ENCODE results near the gene NR1D1.

Gene NR1D1

DNA sequence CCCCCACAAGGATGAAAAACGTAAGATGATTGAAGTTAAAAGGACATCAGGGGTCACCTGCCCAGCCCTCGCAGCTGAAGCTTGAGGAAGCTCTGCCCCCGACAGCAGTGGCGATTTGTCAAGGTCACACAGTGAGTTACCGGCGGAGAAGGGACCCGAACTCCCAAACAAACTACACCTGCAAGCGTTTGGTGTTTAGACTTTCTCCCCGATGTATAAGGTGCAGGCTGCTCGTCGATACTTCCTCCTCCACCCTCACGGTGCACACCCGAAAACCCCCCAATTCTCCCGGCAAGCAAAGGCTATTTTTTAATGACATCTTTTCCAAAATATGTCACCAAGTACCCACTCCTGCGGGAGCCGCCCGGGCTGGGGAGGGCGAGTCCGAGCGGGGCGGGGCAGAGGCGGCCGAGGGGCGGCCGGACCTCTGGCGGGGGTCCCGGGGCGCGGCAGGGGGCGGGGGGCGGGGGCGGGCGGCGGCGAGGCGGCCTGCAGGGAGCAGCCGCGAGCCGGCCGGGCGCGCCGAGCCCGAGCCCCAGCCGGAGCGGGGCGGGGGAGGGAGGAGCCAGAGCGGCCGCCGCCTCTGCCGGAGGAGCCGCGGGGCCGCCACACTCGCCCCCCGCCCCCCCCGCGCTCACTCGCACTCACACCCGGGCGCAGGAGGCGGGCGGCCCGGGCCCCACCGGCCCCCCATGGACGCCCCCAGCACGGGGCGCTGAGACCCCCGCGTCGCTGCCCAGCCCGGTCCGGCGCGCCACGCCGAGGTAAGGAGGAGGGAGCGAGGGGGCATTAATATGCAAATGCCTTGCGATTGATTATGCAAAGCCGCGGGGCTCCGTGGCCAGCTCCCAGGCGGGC is 37.8 kb downstream of the NR1D1 start, which contains the start of gene THRA:
Gene THRA (plus strand): TSS at position 637 of the 858 bp plus-strand sequence. CDS start 11,524 bp downstream, outside the sequence.
- no peak for DNase-seq

DNA sequence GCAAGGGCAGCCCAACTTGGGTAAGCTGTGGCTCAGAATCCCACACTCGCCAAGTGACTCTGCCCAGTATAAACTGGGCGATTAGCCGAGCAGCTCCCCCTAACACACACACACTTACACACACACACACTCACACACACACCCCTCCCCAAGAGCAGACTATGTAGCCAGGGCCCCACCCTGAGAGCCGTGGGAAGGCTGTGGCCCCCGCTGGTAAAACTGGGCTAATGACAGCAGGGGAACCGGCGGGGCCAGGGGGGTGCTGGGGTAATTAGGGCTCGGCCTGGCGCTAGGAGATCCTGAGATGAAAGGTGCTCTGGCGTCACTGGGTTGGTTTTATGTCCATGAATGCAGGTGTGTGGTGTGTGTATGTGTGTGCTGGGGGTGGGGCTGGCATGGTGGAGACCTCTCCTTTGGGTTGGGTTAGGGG is 38.8 kb downstream of the NR1D1 start:
- DNase-seq = no peak

DNA sequence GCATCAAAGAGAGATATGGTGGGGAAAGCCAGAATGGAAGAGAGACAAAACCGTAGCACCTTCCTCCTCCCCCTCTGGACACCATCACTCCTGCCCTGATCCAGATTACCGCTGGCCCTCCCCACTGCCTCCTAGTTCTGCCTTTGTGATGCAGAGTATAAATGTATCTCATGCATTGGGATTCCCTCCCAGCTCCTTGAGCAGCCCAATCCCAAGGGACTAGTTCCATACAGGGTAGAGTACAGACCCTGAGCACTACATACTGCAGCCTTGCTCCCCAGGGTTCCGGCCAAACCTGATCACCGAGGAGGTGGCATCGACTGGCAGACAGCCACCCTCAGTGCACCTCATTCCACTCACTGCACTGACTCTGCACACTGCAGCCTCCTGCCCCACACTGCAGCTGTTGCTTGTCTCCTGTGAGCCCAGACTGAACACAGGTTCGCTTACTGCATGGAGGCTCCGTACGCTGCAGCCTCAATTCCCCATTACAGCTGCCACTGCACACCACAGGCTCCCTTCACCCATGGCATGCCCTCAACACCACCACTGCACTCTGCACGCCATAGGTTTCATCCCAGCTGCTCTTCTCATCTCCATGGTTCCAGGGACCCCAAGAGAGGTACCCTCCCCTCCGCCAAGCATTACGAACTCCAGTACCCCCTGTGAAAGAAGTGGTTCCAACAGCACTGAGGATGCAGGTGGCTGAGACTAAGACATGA is 39.3 kb downstream of the NR1D1 start:
- DNase-seq = no peak

DNA sequence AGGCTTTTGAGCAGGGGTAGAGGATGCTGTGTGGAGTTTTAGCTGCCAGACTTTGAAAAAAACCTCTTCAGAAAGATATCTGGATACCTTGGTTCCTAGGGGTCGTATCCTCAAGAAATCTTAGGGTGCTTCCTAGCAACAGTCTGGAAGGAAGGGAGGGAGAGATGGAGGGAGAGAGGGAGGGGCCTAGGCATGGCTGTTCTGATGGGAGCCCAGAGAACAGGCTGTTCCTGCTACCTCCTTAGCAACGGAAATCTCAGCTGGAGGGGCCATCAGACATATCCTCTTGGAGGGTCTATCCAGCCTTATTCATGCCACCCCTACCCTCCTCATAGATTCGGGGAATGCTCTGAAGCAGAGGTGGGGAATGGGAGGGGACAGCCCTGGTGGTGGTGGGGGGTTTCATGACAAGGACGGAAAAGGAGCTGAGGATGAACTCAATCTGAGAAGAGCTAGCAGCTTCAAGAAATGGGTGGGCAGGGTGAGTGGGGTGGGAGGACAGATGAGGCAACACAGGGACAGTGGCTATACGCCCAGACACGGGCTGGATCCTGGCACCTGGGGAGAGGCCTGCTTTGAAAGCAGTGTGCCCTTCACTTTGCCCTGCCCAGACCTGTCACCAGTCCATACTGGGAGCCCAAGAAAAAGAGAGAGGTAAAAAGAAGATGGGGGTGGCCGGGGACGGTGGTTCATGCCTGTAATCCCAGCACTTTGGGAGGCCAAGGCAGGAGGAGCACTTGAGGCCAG is 40.5 kb downstream of the NR1D1 start:
- no peak for DNase-seq

DNA sequence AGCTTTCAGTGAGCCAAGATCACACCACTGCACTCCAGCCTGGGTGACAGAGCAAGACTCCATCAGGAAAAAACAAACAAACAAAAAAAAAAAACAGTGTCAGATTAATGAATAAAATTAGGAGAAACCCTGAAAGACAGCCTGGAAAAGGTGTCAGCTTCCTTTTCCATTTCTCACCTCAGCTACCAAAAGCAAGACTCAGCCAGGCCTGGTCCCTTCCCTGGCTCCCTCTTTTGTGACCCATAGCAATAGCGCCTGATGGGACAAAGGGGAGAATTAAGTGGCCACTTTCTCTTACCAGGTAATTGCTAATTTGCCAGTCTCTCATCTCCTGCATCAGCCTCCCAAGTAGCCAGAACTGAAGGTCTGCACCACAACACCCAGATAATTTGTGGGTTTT is 41.5 kb downstream of the NR1D1 start:
- DNase-seq = no peak

DNA sequence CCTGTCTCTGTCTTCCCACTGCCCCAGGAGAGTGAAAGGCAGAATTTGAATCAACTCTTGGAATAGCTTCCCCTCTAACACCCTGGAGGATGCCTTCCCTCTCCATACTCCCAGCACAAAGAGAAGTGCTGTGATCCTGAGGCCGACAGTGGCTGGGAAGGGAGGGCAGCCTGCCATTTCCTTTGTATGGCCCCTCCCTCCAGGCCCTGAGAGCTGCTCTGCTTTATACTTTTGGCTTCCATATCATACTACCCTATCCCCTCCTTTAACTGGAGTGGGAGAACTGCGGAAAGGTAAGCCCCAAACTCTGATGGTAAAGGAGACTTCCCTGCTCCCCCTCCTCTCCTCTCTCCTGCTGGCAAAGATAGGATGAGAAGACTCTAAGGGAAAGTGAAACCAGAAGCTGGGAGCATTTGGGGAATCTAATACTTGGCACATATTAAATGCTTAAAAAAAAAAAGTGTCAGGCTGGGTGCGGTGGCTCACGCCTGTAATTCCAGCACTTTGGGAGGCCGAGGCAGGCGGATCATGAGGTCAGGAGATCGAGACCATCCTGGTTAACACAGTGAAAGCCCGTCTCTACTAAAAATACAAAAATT is 42.1 kb downstream of the NR1D1 start:
- no peak for DNase-seq

DNA sequence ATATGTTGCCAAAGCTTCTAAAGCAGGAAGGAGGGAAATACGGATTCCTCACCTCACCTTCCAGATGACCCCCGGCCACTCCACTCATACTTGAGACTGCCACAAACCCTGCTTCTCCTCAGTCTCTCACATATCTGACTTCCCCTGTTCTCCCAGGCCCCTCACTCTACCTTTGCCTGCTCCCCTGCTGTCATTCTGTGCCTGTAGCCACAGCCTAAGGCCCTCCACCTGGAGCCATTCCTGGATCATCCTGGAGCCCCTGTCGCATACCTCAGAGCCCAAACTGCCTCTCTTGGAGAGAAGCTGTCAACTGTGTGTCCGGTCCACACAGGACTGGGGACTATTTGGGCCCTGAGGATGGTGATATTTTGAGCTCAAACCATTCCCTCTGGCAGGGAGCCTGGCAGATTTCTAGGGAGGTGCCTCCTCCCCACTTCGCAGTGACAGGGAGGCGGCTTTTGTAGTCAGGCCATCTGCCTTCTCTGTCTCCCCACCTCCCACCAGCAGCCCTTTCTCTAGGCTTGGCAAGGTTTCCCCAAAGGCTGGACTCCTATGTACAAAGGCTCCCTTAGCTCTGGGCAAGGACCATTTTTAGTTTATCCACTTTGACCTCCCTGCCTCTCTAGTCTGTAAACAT is 43.9 kb downstream of the NR1D1 start:
- no peak for DNase-seq

All from midbrain (tissue), 1 donor.